MM.1S (cell line): ENCODE measurements around the gene F2.
"Not testable (repeated sequence)": the region's sequence is repeated elsewhere in the genome, so short reads cannot be mapped to it uniquely, and the experiment has no call there.

Experiments used
- DNase-seq: peaks from one replicate; pipeline ENCODE4 v3.0.0-alpha.2; 2015
- H2AFZ ChIP-seq: fragments of 300-600 bp; sonication (generic); 2 replicates; pipeline ENCODE4 v1.6.0; 2016; ENCODE audit warnings: antibody characterized with exemption, low read length
- H3F3A ChIP-seq: fragments of 300-600 bp; sonication (generic); 2 replicates; pipeline ENCODE4 v1.6.1; 2016; ENCODE audit warnings: mild to moderate bottlenecking, antibody characterized with exemption, low read length, moderate library complexity, mixed read lengths; ENCODE audit not compliant: insufficient read depth
- H3K27ac ChIP-seq: fragments of 300-600 bp; sonication (generic); 2 replicates; pipeline ENCODE4 v1.5.1; 2016; ENCODE audit warnings: mild to moderate bottlenecking, low read length
- H3K27me3 ChIP-seq: fragments of 300-600 bp; sonication (generic); replicated peaks from 2 replicates; pipeline ENCODE4 v1.6.0; 2016; ENCODE audit warnings: low read length; ENCODE audit not compliant: insufficient read depth
- H3K36me3 ChIP-seq: fragments of 300-600 bp; sonication (generic); replicated peaks from 2 replicates; pipeline ENCODE4 v1.6.1; 2016; ENCODE audit warnings: mild to moderate bottlenecking, low read length, mixed read lengths; ENCODE audit not compliant: insufficient read depth
- H3K4me1 ChIP-seq: fragments of 300-600 bp; sonication (generic); 2 replicates; pipeline ENCODE4 v1.6.1; 2016; ENCODE audit warnings: low read length, mixed read lengths
- H3K4me2 ChIP-seq: fragments of 300-600 bp; sonication (generic); 2 replicates; pipeline ENCODE4 v1.6.0; 2016; ENCODE audit warnings: low read depth, low read length
- H3K4me3 ChIP-seq: fragments of 300-600 bp; sonication (generic); 2 replicates; pipeline ENCODE4 v1.5.1; 2016; ENCODE audit warnings: low read length, mixed read lengths
- H3K79me2 ChIP-seq: fragments of 300-600 bp; sonication (generic); 2 replicates; pipeline ENCODE4 v1.6.1; 2016; ENCODE audit warnings: mixed run types, low read length, mixed read lengths
- H3K9ac ChIP-seq: fragments of 300-600 bp; sonication (generic); 2 replicates; pipeline ENCODE4 v1.6.1; 2016; ENCODE audit warnings: low read length, mixed read lengths
- H3K9me2 ChIP-seq: fragments of 300-600 bp; sonication (generic); replicated peaks from 2 replicates; pipeline ENCODE4 v1.6.1; 2016; ENCODE audit warnings: mild to moderate bottlenecking, low read length, mixed read lengths; ENCODE audit not compliant: insufficient read depth
- H3K9me3 ChIP-seq: fragments of 300-600 bp; sonication (generic); replicated peaks from 2 replicates; pipeline ENCODE4 v1.6.1; 2016; ENCODE audit warnings: mild to moderate bottlenecking, low read length, mixed read lengths; ENCODE audit not compliant: insufficient read depth
- H4K20me1 ChIP-seq: fragments of 300-600 bp; sonication (generic); 2 replicates; pipeline ENCODE4 v1.6.1; 2016; ENCODE audit warnings: mild to moderate bottlenecking, low read length, moderate library complexity, mixed read lengths; ENCODE audit not compliant: insufficient read depth
- CTCF ChIP-seq: fragments of 300-600 bp; sonication (generic); IDR thresholded peaks from 2 replicates; pipeline ENCODE4 v1.5.1; 2016; ENCODE audit warnings: antibody characterized with exemption, low read length, mixed read lengths
- EZH2 ChIP-seq: fragments of 300-600 bp; sonication (generic); optimal IDR thresholded peaks from 2 replicates; pipeline ENCODE3; 2017; ENCODE audit warnings: low read depth, mild to moderate bottlenecking, antibody characterized with exemption, low read length, mixed read lengths
- EZH2phosphoT487 ChIP-seq: fragments of 300-600 bp; sonication (generic); IDR thresholded peaks from 2 replicates; pipeline ENCODE4 v1.6.1; 2018; ENCODE audit warnings: antibody characterized with exemption, low read length

Gene F2

GRCh38 chr11:46719048-46719542 lies at the start of gene F2:
F2 (plus strand) TSS chr11:46719213; CDS start chr11:46719236, 23 bp downstream.
- H3K9ac ChIP-seq, result no peak within 1 kb of the TSS
- TF ChIP-seq EZH2phosphoT487 (no peak), EZH2 (no peak), CTCF (no peak)
- no peak for DNase-seq
- no peak within 1 kb of the TSS for H3K4me2 ChIP-seq
- no peak within 1 kb of the TSS for H3K27ac ChIP-seq
- no peaks in the 10 kb centered on the region for H3K4me1 ChIP-seq
- no peaks in the 10 kb centered on the region for H3K27me3 ChIP-seq
- H3K9me2 ChIP-seq, result no peaks in the 10 kb centered on the region
- H3K9me3 ChIP-seq, result no peaks in the 10 kb centered on the region
- no peaks in the 10 kb centered on the region for H3K79me2 ChIP-seq
- H4K20me1 ChIP-seq, result no peaks in the 10 kb centered on the region
- 0 out of 2 replicates have a peak within 1 kb of the TSS, but pooled peaks have one; percentile 29 for H2AFZ ChIP-seq
- H3F3A ChIP-seq, result no peaks in the 10 kb centered on the region
- no peak within 1 kb of the TSS for H3K4me3 ChIP-seq
- no peaks in the 10 kb centered on the region for H3K36me3 ChIP-seq

DNA sequence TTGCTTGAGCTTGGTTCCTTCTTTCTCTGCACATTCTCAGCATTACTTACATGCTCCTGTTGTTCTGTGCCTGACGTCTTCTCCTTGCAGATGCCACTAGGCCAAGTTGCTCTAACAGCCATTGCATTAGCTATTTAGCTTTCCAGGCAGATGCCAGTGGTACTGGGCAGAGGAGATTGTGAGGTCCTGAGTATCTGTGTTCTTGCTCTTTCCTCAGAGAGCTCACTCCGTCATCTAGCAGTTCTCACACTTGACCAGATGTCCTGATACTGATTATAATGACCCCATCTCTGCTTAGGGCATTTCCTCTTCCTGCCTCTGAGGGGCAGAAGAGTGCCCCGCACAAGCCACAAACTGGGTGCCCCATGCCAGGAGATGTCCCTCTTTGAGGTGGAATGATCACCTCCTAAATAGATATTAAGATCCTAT lies 49.3 kb upstream of the F2 start:
- Histone ChIP-seq H3K27me3 (no peaks in the 10 kb centered on the region), H3K27ac (no peak overlapping the region), H3K9me2 (no peaks in the 10 kb centered on the region), H3K79me2 (peaks cover 12% of the 10 kb centered on the region), H3K4me3 (no peak overlapping the region), H3K9ac (no peak overlapping the region), H3K4me2 (no peak overlapping the region), H3K4me1 (peaks cover 61% of the 10 kb centered on the region), H2AFZ (no peak overlapping the region), H3K36me3 (peaks cover 7% of the 10 kb centered on the region; the same call in 1 of the 2 replicates), H4K20me1 (no peaks in the 10 kb centered on the region), H3K9me3 (no peaks in the 10 kb centered on the region), H3F3A (peaks cover 48% of the 10 kb centered on the region)
- peak; percentile 24 for TF ChIP-seq CTCF
- no peak for TF ChIP-seq EZH2phosphoT487
- no peak for TF ChIP-seq EZH2
- DNase-seq, result no peak

DNA sequence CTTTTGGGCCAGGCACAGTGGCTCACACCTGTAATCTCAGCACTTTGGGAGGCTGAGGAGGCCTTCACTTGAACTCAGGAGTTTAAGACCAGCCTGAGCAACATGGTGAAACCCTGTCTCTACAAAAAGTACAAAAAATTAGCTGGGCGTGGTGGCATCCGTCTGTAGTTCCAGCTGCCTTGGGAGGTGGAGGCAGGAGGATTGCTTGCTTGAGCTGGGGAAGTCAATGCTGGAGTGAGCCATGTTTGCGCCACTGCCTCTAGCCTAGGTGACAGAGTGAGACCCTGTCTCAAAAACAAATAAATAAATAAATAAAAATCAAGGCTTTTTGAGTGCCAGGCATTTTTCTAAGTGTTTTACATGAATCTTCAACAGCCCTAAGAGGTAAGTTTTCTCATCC lies 48.5 kb upstream of the F2 start:
- H3K4me1 ChIP-seq, result peaks cover 61% of the 10 kb centered on the region
- not testable (repeated sequence) for H3K4me3 ChIP-seq, H3K27me3 ChIP-seq, H3K9me2 ChIP-seq, DNase-seq, H3K9me3 ChIP-seq, H3K36me3 ChIP-seq, H4K20me1 ChIP-seq, H3K9ac ChIP-seq
- peak overlapping the region; percentile 70 for H3K27ac ChIP-seq
- 0 out of 2 replicates have a peak overlapping the region, but pooled peaks have one; percentile 2 for H2AFZ ChIP-seq
- H3K4me2 ChIP-seq, result peak overlapping the region; percentile 40; the same call in 1 of the 2 replicates
- H3K79me2 ChIP-seq, result peaks cover 12% of the 10 kb centered on the region
- H3F3A ChIP-seq, result peaks cover 48% of the 10 kb centered on the region

DNA sequence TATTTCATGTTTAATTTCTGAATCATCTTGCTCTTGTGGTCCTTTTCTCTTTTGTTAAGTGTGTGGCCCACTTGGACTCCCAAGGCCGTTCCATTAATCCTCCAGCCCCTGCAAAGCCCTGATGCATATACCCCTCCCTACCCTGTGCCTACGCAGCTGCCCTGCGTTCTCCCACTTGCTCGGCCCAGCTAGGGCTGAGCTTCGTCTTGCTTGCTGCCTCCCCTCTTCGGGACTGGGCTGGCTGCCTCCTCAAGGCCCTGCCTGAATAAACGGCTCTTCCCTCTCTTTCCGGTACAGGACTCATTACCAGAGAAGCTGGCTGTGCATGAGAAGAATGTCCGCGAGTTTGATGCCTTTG lies 47.1 kb upstream of the F2 start:
- H4K20me1 ChIP-seq, result no peaks in the 10 kb centered on the region
- TF ChIP-seq EZH2phosphoT487 (no peak), CTCF (no peak), EZH2 (no peak)
- H3K9me3 ChIP-seq, result no peaks in the 10 kb centered on the region
- H3K4me1 ChIP-seq, result peaks cover 49% of the 10 kb centered on the region
- H3K9me2 ChIP-seq, result no peaks in the 10 kb centered on the region
- peaks cover 7% of the 10 kb centered on the region; the same call in 1 of the 2 replicates for H3K36me3 ChIP-seq
- peak overlapping the region; percentile 70; the same call in 1 of the 2 replicates for H3K27ac ChIP-seq
- H3K4me2 ChIP-seq, result no peak overlapping the region
- no peak overlapping the region for H3K9ac ChIP-seq
- H3K27me3 ChIP-seq, result no peaks in the 10 kb centered on the region
- H3K79me2 ChIP-seq, result peaks cover 12% of the 10 kb centered on the region
- DNase-seq, result no peak
- H3K4me3 ChIP-seq, result no peak overlapping the region
- no peak overlapping the region for H2AFZ ChIP-seq
- H3F3A ChIP-seq, result peaks cover 36% of the 10 kb centered on the region
